HG02885 (cell line): ENCODE results near the gene ZNF331.

Experiments
- ATAC-seq: cut with Tn5 transposase; IDR thresholded peaks from one replicate; pipeline ENCODE4 v1.9.1; 2021; ENCODE audit warnings: mild to moderate bottlenecking; ENCODE audit not compliant: unreplicated experiment, poor library complexity

The ZNF331 gene

GRCh38 chr19:53624771-53625545 is 87.0 kb downstream of the ZNF331 start:
- no peak for ATAC-seq

- ATAC-seq = no peak
These were observed 88.5 kb downstream of the ZNF331 start for GRCh38 chr19:53626486-53626885.

- no peak for ATAC-seq
These were observed 89.0 kb downstream of the ZNF331 start for GRCh38 chr19:53626976-53627375.
